K562 (cell line): ENCODE measurements around the gene VWA3B. TPM values are rescaled to one million over a fixed set of nuclear protein-coding genes. Genes with fewer than 3 reads are reported as not detected.

Source experiments
- ATAC-seq: fragments of 200-7000 bp; cut with Tn5 transposase; 3 replicates; pipeline ENCODE4 v1.9.1; 2020; ENCODE audit warnings: moderate library complexity
- BruUV-seq: library from RNA; stranded (reverse); fragments of 400-500 nt; replicated peaks from 2 replicates; lab custom pipeline; 2021; lab: Mats Ljungman, UMichigan
- CTCF ChIA-PET: fragments of 300-600 bp; formaldehyde crosslinking; extraction: SDS; loops from one replicate; lab custom pipeline; 2021; ENCODE audit warnings: low intra/inter-chr PET ratio; lab: Yijun Ruan, JAX
- POLR2A ChIA-PET: fragments of 300-600, 350-650 bp; sonication (Branson Sonifier 250); formaldehyde crosslinking; extraction: SDS; loops from one replicate; lab custom pipeline; 2021; ENCODE audit warnings: antibody characterized with exemption, inconsistent platforms; lab: Yijun Ruan, JAX
- DNase-seq, 4 experiments: peaks; one replicate each; pipeline versions ENCODE4 v3.0.0 to v3.0.0-alpha.2; 2011 to 2018; ENCODE audit warnings: low spot score in 3 of 4, mixed read lengths in 3 of 4; ENCODE audit errors: extremely low read depth in 1 of 4
- FAIRE-seq: peaks from 2 replicates; lab custom pipeline; 2011; peaks lifted over from hg19 to GRCh38; lab: Jason Lieb, UNC
- H2AFZ ChIP-seq: 2 replicates; pipeline ENCODE4 v1.6.0; 2011; ENCODE audit warnings: low read depth, low read length, control low read depth, inconsistent platforms
- H3K27ac ChIP-seq: fragments of 200-600 bp; 3 replicates; pipeline ENCODE4 v1.8.0; 2011; ENCODE audit warnings: low read depth, mild to moderate bottlenecking, control low read depth, inconsistent platforms, low read length, moderate library complexity, mixed read lengths; ENCODE audit errors: extremely low read depth
- H3K27me3 ChIP-seq, 2 experiments: fragments of 300-600 bp in 1 of 2; 2 replicates in 1 of 2; 3 replicates in 1 of 2; pipeline versions ENCODE4 v1.6.0 to v1.8.0; 2011; ENCODE audit warnings: inconsistent platforms in 2 of 2, low read length in 2 of 2, mild to moderate bottlenecking in 1 of 2, mixed read lengths in 1 of 2, moderate library complexity in 1 of 2; ENCODE audit not compliant: control insufficient read depth in 2 of 2, insufficient read depth in 2 of 2
- H3K36me3 ChIP-seq: fragments of 300-600 bp; 3 replicates; pipeline ENCODE4 v1.8.0; 2011; ENCODE audit warnings: mild to moderate bottlenecking, low read length, inconsistent platforms; ENCODE audit not compliant: control insufficient read depth, insufficient read depth
- H3K4me1 ChIP-seq, 2 experiments: fragments of 200-600 bp in 1 of 2; replicated peaks in 1 of 2; 2 replicates in 1 of 2; 3 replicates in 1 of 2; pipeline versions ENCODE4 v1.5.1 to v1.8.0; 2011; ENCODE audit warnings: inconsistent platforms in 2 of 2, low read length in 2 of 2, mild to moderate bottlenecking in 1 of 2, mixed read lengths in 1 of 2, moderate library complexity in 1 of 2; ENCODE audit not compliant: control insufficient read depth in 2 of 2, insufficient read depth in 2 of 2
- H3K4me2 ChIP-seq: 2 replicates; pipeline ENCODE4 v1.6.1; 2011; ENCODE audit warnings: low read length, control low read depth, inconsistent platforms, mixed read lengths; ENCODE audit not compliant: insufficient read depth
- H3K4me3 ChIP-seq: fragments of 200-600 bp; sonication (generic), shearing (Covaris generic); 2 replicates; pipeline ENCODE4 v1.5.1; 2016; ENCODE audit warnings: control low read depth, inconsistent platforms
- H3K79me2 ChIP-seq: fragments of 200-600 bp; 3 replicates; pipeline ENCODE4 v1.8.0; 2011; ENCODE audit warnings: low read length, inconsistent platforms; ENCODE audit not compliant: control insufficient read depth, insufficient read depth
- H3K9ac ChIP-seq, 2 experiments: 2 replicates each; pipeline versions ENCODE4 v1.6.0 to v1.6.1; 2011; ENCODE audit warnings: low read depth in 2 of 2, low read length in 2 of 2, control low read depth in 1 of 2, inconsistent platforms in 1 of 2, mild to moderate bottlenecking in 1 of 2, mixed read lengths in 1 of 2; ENCODE audit not compliant: insufficient read depth in 1 of 2
- H3K9me1 ChIP-seq: one replicate; pipeline ENCODE4 v1.6.0; 2011; ENCODE audit warnings: inconsistent platforms, mild to moderate bottlenecking, low read length, moderate library complexity; ENCODE audit not compliant: control insufficient read depth, insufficient read depth
- H3K9me3 ChIP-seq: replicated peaks from 2 replicates; pipeline ENCODE4 v1.5.1; 2011; ENCODE audit warnings: low read depth, low read length, inconsistent platforms; ENCODE audit not compliant: control insufficient read depth, insufficient read depth
- H4K20me1 ChIP-seq: replicated peaks from 2 replicates; pipeline ENCODE4 v1.6.1; 2011; ENCODE audit warnings: low read length, inconsistent platforms, mixed read lengths; ENCODE audit not compliant: control insufficient read depth, insufficient read depth
- BHLHE40 ChIP-seq: IDR thresholded peaks from 2 replicates; pipeline ENCODE4 v1.6.1; 2011; ENCODE audit warnings: low read length, improper control_type of control experiment
- CBX2 ChIP-seq: fragments of 200-600 bp; sonication (generic); IDR thresholded peaks from one replicate; pipeline ENCODE4 v1.6.1; 2012; ENCODE audit warnings: mild to moderate bottlenecking, low read length, inconsistent platforms; ENCODE audit not compliant: insufficient read depth, poor library complexity, severe bottlenecking
- CREBBP ChIP-seq: IDR thresholded peaks from one replicate; pipeline ENCODE4 v1.6.1; 2012; ENCODE audit warnings: low read depth, mild to moderate bottlenecking, control low read depth, inconsistent platforms, low read length
- FOXP1 ChIP-seq: sonication (generic); formaldehyde crosslinking; IDR thresholded peaks from 2 replicates; pipeline ENCODE4 v1.8.0; 2022; ENCODE audit warnings: mild to moderate bottlenecking, missing genetic modification reagents
- HDAC6 ChIP-seq: IDR thresholded peaks from 2 replicates; pipeline ENCODE4 v1.6.1; 2012; ENCODE audit warnings: low read depth, mild to moderate bottlenecking, control low read depth, inconsistent platforms, low read length, moderate library complexity
- HDAC8 ChIP-seq: fragments of 450-650 bp; IDR thresholded peaks from 2 replicates; pipeline ENCODE4 v1.6.1; 2016; ENCODE audit warnings: mild to moderate bottlenecking, missing genetic modification characterization, moderate library complexity, missing compliant biosample characterization
- MAFF ChIP-seq: IDR thresholded peaks from 2 replicates; pipeline ENCODE4 v1.6.1; 2012; ENCODE audit warnings: low read length, improper control_type of control experiment
- RAD21 ChIP-seq, 2 experiments: fragments of 250-450 bp in 1 of 2; fragments of 450-650 bp in 1 of 2; sonication (Bioruptor Pico) in 1 of 2; formaldehyde crosslinking in 1 of 2; IDR thresholded peaks in 1 of 2; conservative IDR thresholded peaks in 1 of 2; 2 replicates each; pipeline versions ENCODE4 v1.4.0 to v1.8.0; 2020 to 2022; ENCODE audit warnings: mild to moderate bottlenecking in 2 of 2, moderate library complexity in 1 of 2
- ZNF124 ChIP-seq: sonication (generic); formaldehyde crosslinking; IDR thresholded peaks from 2 replicates; pipeline ENCODE4 v1.8.1; 2022; ENCODE audit warnings: missing genetic modification reagents
- WGBS: fragments of 100-300 bp; shearing (Covaris generic); methylation state at CpG from one replicate; pipeline ENCODE4 v1.1.6; 2016; ENCODE audit warnings: low coverage, mixed read lengths; ENCODE audit not compliant: insufficient coverage; ENCODE audit errors: missing lambda C conversion rate; 5-methylcytosine and 5-hydroxymethylcytosine counted together
- in situ Hi-C: fragments of 300-500 bp; cut with MboI; formaldehyde crosslinking; loops from 4 replicates; pipeline ENCODE4 v1.15.0; 2018; ENCODE audit warnings: inconsistent platforms, mixed read lengths
- intact Hi-C: fragments of 100-400 bp; cut with micrococcal nuclease; formaldehyde crosslinking; loops from 2 replicates; pipeline ENCODE4 v1.14.2; 2022
- polyA plus RNA-seq, 8 experiments: library from polyadenylated mRNA; depleted of rRNA in 4 of 8; stranded (reverse) in 5 of 8; unstranded in 3 of 8; fragments of >200 nt; fragmentation: Nextera tagmentation in 2 of 8; fragmentation: Illumina TruSeq in 1 of 8; extraction: Ambion mirVana in 2 of 8; extraction: Trizol in 1 of 8; gene quantifications; 2 replicates each; pipeline versions ENCODE4 v1.2.1 to v1.2.3, GENCODE V29; 2011 to 2014; ENCODE audit warnings: inconsistent platforms in 1 of 8, missing spikeins in 1 of 8
- total RNA-seq, 7 experiments: library from RNA; depleted of rRNA in 6 of 7; stranded (reverse); fragments of >200 nt in 6 of 7; fragmentation: Illumina TruSeq in 2 of 7; extraction: Trizol in 2 of 7; gene quantifications; 2 replicates each; pipeline versions ENCODE4 v1.2.1 to v1.2.3, GENCODE V29; 2011 to 2021; ENCODE audit warnings: low replicate concordance in 1 of 7
- TF ChIP-seq, protein P1 (sequence below), 2 experiments: fragments of 450-650 bp; IDR thresholded peaks; 2 replicates each; pipeline ENCODE4 v1.6.1; 2016
- TF ChIP-seq, protein P2 (sequence below): fragments of 450-650 bp; IDR thresholded peaks from 2 replicates; pipeline ENCODE4 v1.7.1; 2018; ENCODE audit warnings: mild to moderate bottlenecking, low read depth; ENCODE audit not compliant: partially characterized antibody

Gene VWA3B
- total and polyA plus RNA-seq, 9 of the 15 experiments (the other 6 are each of a cell fraction or from before 2014, with no cell fraction given), result not detected

DNA sequence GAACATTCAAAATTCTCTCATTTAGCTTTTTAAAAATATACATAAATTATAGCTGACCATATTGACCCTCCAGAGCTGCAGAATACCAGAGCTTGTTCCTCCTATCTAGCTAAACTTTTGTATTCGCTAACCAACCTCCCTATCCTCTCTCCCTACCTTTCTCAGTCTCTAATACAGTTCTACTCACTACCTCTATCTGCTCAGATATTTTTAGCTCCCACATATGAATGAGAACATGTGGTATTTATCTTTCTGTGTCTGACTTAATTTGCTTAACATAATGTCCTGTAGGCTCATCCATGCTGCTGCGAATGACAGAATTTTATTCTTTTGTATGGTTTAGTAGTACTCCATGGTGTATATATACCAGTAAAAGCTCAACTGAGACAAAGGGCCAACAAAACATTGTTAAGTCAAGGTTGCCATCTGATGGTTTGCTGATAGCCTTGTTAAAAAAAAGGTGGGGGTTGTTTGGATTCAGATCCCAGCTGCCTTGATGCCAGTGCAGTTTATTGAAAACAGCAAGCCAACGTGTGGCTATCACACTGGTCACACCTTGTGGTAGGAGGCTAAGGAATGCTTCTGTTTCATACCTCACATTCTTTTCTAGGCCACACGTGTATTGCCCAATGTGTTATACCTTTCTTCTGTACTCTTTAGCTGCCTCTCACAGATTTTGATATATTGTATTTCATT lies 101.5 kb downstream of the VWA3B start:
- H3K4me2 ChIP-seq, result no peak overlapping the region
- H3K4me3 ChIP-seq, result no peak overlapping the region
- H2AFZ ChIP-seq, result no peak overlapping the region
- no peak overlapping the region for H3K27ac ChIP-seq
- no peaks in the 10 kb centered on the region for H3K36me3 ChIP-seq
- DNase-seq (no peak), FAIRE-seq (no peak), ATAC-seq (no peak)
- no peaks in the 10 kb centered on the region for H3K79me2 ChIP-seq
- CTCF ChIA-PET, result no interaction called here
- H3K9me1 ChIP-seq, result no peaks in the 10 kb centered on the region
- peaks cover 36 to 39% of the 10 kb centered on the region in 2 experiments for H3K27me3 ChIP-seq
- H4K20me1 ChIP-seq, result no peaks in the 10 kb centered on the region
- no peak overlapping the region for H3K9ac ChIP-seq
- H3K4me1 ChIP-seq, result no peaks in the 10 kb centered on the region
- BruUV-seq, result no TSS peak
- no peak for TF ChIP-seq CBX2
- TF ChIP-seq RAD21 (CRISPR knock-in tag; conservative IDR thresholded peaks at IDR 0.05 in 1 of 2, IDR thresholded peaks at IDR 0.05 in 1 of 2), result 0 out of 4 replicates have a peak, but pooled peaks of 1 of the 2 experiments have one; percentile 10
- TF ChIP-seq, all 486 proteins: peak for 1
- POLR2A ChIA-PET, result interaction anchor here (0.7 to 1.4 kb wide), 2 partner anchors 33 to 112 kb away, joined by 3 read pairs; no protein-coding TSS in a partner anchor
- WGBS, result 0% methylated on average over 4 of the region's 4 CpGs
- intact Hi-C loops (no loop called here), in situ Hi-C loops (no loop called here)
- H3K9me3 ChIP-seq, result no peaks in the 10 kb centered on the region

DNA sequence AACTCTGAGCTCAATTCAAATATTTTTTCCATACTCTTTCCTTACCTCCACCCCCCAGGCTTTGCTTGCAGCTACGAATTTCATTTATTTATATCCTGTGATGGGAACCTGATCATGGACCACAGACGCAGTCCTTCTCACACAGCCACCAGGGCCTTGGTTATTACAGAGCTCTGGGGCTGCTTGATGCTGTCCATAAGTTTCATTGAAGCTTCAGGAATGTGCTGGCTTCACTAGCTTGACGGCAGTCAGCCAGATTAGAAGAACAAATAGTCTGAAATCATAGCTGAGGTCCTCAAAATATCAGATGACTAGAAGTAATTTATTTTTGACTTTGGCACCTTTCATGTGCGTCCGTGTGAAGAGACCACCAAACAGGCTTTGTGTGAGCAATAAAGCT lies 104.9 kb downstream of the VWA3B start:
- Histone ChIP-seq H4K20me1 (no peaks in the 10 kb centered on the region), H3K4me1 (no peaks in the 10 kb centered on the region), H3K9ac (no peak overlapping the region), H3K79me2 (no peaks in the 10 kb centered on the region), H2AFZ (no peak overlapping the region), H3K27ac (no peak overlapping the region), H3K9me3 (no peaks in the 10 kb centered on the region), H3K27me3 (peaks cover 12 to 18% of the 10 kb centered on the region in 2 experiments; a peak in 4 of 5 replicates), H3K36me3 (no peaks in the 10 kb centered on the region), H3K4me2 (no peak overlapping the region), H3K9me1 (no peaks in the 10 kb centered on the region), H3K4me3 (no peak overlapping the region)
- FAIRE-seq, result no peak
- ATAC-seq, result no peak
- BruUV-seq, result no TSS peak
- in situ Hi-C loops, result no loop called here
- intact Hi-C loops, result no loop called here
- ChIA-PET CTCF (no interaction called here), POLR2A (interaction anchor here (0.6 kb wide), 1 partner anchor 18 kb away, joined by 4 read pairs; no protein-coding TSS in a partner anchor)
- DNase-seq, result no peak
- 0% methylated on average over 5 of the region's 5 CpGs for WGBS
- TF ChIP-seq, protein P1, sequence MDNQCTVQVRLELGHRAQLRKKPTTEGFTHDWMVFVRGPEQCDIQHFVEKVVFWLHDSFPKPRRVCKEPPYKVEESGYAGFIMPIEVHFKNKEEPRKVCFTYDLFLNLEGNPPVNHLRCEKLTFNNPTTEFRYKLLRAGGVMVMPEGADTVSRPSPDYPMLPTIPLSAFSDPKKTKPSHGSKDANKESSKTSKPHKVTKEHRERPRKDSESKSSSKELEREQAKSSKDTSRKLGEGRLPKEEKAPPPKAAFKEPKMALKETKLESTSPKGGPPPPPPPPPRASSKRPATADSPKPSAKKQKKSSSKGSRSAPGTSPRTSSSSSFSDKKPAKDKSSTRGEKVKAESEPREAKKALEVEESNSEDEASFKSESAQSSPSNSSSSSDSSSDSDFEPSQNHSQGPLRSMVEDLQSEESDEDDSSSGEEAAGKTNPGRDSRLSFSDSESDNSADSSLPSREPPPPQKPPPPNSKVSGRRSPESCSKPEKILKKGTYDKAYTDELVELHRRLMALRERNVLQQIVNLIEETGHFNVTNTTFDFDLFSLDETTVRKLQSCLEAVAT (IDR thresholded peaks at IDR 0.05), result no peak
- TF ChIP-seq FOXP1 (CRISPR knock-in tag), result no peak
- no peak for TF ChIP-seq ZNF124
- TF ChIP-seq BHLHE40, result no peak
- TF ChIP-seq HDAC8 (tag), result no peak
- TF ChIP-seq CREBBP, result no peak
- TF ChIP-seq, protein P2, sequence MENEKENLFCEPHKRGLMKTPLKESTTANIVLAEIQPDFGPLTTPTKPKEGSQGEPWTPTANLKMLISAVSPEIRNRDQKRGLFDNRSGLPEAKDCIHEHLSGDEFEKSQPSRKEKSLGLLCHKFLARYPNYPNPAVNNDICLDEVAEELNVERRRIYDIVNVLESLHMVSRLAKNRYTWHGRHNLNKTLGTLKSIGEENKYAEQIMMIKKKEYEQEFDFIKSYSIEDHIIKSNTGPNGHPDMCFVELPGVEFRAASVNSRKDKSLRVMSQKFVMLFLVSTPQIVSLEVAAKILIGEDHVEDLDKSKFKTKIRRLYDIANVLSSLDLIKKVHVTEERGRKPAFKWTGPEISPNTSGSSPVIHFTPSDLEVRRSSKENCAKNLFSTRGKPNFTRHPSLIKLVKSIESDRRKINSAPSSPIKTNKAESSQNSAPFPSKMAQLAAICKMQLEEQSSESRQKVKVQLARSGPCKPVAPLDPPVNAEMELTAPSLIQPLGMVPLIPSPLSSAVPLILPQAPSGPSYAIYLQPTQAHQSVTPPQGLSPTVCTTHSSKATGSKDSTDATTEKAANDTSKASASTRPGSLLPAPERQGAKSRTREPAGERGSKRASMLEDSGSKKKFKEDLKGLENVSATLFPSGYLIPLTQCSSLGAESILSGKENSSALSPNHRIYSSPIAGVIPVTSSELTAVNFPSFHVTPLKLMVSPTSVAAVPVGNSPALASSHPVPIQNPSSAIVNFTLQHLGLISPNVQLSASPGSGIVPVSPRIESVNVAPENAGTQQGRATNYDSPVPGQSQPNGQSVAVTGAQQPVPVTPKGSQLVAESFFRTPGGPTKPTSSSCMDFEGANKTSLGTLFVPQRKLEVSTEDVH, result no peak
- no peak for TF ChIP-seq MAFF
- no peak for TF ChIP-seq HDAC6
